ENCODE measurements around the gene IFRD1. TPM values are rescaled to one million over a fixed set of nuclear protein-coding genes. Genes with fewer than 3 reads are reported as not detected.

IFRD1 gene
- polyA plus RNA-seq, 1 donor (not counting 4 experiments of a cell fraction or from before 2014, with no cell fraction given), result 38.3 TPM

DNA sequence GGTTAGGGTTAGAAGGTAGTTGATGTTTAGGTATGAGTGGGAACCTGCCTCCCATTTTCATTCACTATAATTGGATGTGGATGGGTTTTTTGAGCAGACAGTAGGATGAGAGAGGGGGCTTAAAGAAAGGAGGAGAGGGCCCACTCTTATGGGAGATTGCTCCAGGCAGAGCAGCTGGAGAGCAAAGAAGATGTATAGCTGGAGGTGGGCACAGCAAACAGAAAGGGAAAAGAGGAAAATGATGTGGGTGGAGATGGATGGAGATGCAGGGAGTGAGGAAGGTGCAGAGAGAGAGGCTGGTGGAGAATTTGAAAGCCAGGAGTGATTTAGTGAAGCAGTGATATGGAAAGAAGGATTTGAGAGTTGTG is 60.5 kb downstream of the IFRD1 start:
- DNase-seq (ENCODE audit: low read depth, low spot score) (no peak), FAIRE-seq (no peak)
- H3K36me3 ChIP-seq (ENCODE audit: control insufficient read depth in 2 of 2, extremely low read depth in 1 of 2, insufficient read depth in 2 of 2, low read length in 2 of 2), result no peaks in the 10 kb centered on the region
- peaks cover 7% of the 10 kb centered on the region for H3K4me1 ChIP-seq (ENCODE audit: control insufficient read depth, extremely low read depth, insufficient read depth, low read length)
- TF ChIP-seq, protein P1, sequence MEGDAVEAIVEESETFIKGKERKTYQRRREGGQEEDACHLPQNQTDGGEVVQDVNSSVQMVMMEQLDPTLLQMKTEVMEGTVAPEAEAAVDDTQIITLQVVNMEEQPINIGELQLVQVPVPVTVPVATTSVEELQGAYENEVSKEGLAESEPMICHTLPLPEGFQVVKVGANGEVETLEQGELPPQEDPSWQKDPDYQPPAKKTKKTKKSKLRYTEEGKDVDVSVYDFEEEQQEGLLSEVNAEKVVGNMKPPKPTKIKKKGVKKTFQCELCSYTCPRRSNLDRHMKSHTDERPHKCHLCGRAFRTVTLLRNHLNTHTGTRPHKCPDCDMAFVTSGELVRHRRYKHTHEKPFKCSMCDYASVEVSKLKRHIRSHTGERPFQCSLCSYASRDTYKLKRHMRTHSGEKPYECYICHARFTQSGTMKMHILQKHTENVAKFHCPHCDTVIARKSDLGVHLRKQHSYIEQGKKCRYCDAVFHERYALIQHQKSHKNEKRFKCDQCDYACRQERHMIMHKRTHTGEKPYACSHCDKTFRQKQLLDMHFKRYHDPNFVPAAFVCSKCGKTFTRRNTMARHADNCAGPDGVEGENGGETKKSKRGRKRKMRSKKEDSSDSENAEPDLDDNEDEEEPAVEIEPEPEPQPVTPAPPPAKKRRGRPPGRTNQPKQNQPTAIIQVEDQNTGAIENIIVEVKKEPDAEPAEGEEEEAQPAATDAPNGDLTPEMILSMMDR (optimal IDR thresholded peaks at IDR 0.05 in 1 of 3, IDR thresholded peaks at IDR 0.05 in 1 of 3, conservative IDR thresholded peaks at IDR 0.05 in 1 of 3; ENCODE audit: extremely low read depth in 1 of 3, insufficient read depth in 2 of 3, low read length in 3 of 3), result no peak
- no peak for TF ChIP-seq EZH2 (IDR thresholded peaks at IDR 0.05; ENCODE audit: low read length)
- peaks cover 4% of the 10 kb centered on the region for H3K27me3 ChIP-seq (ENCODE audit: control insufficient read depth, extremely low read depth, insufficient read depth, low read length)
- no peak overlapping the region for H3K27ac ChIP-seq (ENCODE audit: control insufficient read depth, insufficient read depth, low read length)
- dilution Hi-C loops (cut with MboI; ENCODE audit: extremely low pct_ligation_motif_present, low sequenced_read_pairs), result no loop called here
- no peak overlapping the region for H2AFZ ChIP-seq (ENCODE audit: control insufficient read depth, low read length)
- no peak overlapping the region for H3K4me3 ChIP-seq (ENCODE audit: control insufficient read depth in 2 of 3, extremely low read depth in 1 of 3, insufficient read depth in 2 of 3, low read depth in 1 of 3, low read length in 3 of 3)
- H3K4me2 ChIP-seq (ENCODE audit: control insufficient read depth, extremely low read depth, insufficient read depth, low read depth, low read length), result no peak overlapping the region
- H3K9me1 ChIP-seq (ENCODE audit: control insufficient read depth, extremely low read depth, insufficient read depth, low read length), result no peaks in the 10 kb centered on the region
- no peaks in the 10 kb centered on the region for H3K79me2 ChIP-seq (ENCODE audit: control insufficient read depth, insufficient read depth, low read length)
- no peaks in the 10 kb centered on the region for H3K9me3 ChIP-seq (ENCODE audit: control insufficient read depth, low read depth, low read length)
- H4K20me1 ChIP-seq (ENCODE audit: control insufficient read depth, extremely low read depth, insufficient read depth, low read length), result no peaks in the 10 kb centered on the region
- H3K9ac ChIP-seq (ENCODE audit: control insufficient read depth, extremely low read depth, insufficient read depth, low read length), result no peak overlapping the region

DNA sequence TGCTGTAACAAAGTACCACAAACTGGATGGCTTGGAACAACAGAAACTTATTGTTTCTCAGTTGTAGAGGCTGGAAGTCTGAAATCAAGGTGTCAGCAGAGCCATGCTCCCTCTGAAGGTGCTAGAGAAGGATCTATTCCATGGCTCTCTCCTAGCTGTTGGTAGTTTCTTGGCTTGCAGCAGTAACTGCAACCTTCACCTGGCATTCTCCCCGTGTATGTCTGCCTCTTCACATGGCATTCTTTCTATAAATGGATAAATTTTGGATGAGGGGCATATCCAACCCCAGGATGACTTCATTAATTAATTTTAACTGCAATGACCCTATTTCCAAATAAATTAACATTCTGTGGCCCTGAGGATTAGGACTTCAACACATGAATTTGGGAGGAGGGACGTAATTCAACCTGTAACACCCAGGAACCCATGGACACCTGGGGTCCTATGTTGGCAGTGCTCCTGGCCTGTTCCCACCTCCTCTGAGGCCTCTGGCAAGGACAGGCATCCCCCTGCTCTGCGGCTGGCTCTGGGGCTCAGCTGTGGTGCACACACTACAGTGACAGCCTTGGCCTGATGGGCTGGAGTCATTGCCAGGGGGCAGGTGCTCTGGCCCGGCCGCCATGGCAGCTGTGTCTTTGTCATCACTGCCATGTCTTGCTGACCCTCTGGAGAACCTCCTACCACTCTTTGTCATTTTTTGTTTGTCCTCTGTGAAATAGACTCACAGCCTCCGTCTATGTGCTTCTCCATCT is 61.4 kb downstream of the IFRD1 start:
- peaks cover 4% of the 10 kb centered on the region for H3K27me3 ChIP-seq (ENCODE audit: control insufficient read depth, extremely low read depth, insufficient read depth, low read length)
- H3K27ac ChIP-seq (ENCODE audit: control insufficient read depth, insufficient read depth, low read length), result no peak overlapping the region
- H3K9me1 ChIP-seq (ENCODE audit: control insufficient read depth, extremely low read depth, insufficient read depth, low read length), result no peaks in the 10 kb centered on the region
- H3K4me2 ChIP-seq (ENCODE audit: control insufficient read depth, extremely low read depth, insufficient read depth, low read depth, low read length), result no peak overlapping the region
- no peak for TF ChIP-seq EZH2 (IDR thresholded peaks at IDR 0.05; ENCODE audit: low read length)
- TF ChIP-seq, protein P1 (optimal IDR thresholded peaks at IDR 0.05 in 1 of 3, IDR thresholded peaks at IDR 0.05 in 1 of 3, conservative IDR thresholded peaks at IDR 0.05 in 1 of 3; ENCODE audit: extremely low read depth in 1 of 3, insufficient read depth in 2 of 3, low read length in 3 of 3), result no peak
- FAIRE-seq, result no peak
- no peak overlapping the region for H3K9ac ChIP-seq (ENCODE audit: control insufficient read depth, extremely low read depth, insufficient read depth, low read length)
- H2AFZ ChIP-seq (ENCODE audit: control insufficient read depth, low read length), result no peak overlapping the region
- no peaks in the 10 kb centered on the region for H4K20me1 ChIP-seq (ENCODE audit: control insufficient read depth, extremely low read depth, insufficient read depth, low read length)
- no peak overlapping the region for H3K4me3 ChIP-seq (ENCODE audit: control insufficient read depth in 2 of 3, extremely low read depth in 1 of 3, insufficient read depth in 2 of 3, low read depth in 1 of 3, low read length in 3 of 3)
- no peaks in the 10 kb centered on the region for H3K79me2 ChIP-seq (ENCODE audit: control insufficient read depth, insufficient read depth, low read length)
- no peaks in the 10 kb centered on the region for H3K36me3 ChIP-seq (ENCODE audit: control insufficient read depth in 2 of 2, extremely low read depth in 1 of 2, insufficient read depth in 2 of 2, low read length in 2 of 2)
- dilution Hi-C loops (cut with MboI; ENCODE audit: extremely low pct_ligation_motif_present, low sequenced_read_pairs), result no loop called here
- no peaks in the 10 kb centered on the region for H3K9me3 ChIP-seq (ENCODE audit: control insufficient read depth, low read depth, low read length)
- DNase-seq (ENCODE audit: low read depth, low spot score), result no peak
- H3K4me1 ChIP-seq (ENCODE audit: control insufficient read depth, extremely low read depth, insufficient read depth, low read length), result peaks cover 7% of the 10 kb centered on the region
